Endothelial cell of umbilical vein (primary cell): ENCODE results near the gene TARBP1. TPM values are rescaled to one million over a fixed set of nuclear protein-coding genes. Genes with fewer than 3 reads are reported as not detected.

Experiments used
- BruUV-seq: library from RNA; stranded (reverse); fragments of 400-500 nt; replicated peaks from 2 replicates; lab custom pipeline; 2021; lab: Mats Ljungman, UMichigan
- CTCF ChIA-PET: fragments of 300-600, 350-600 bp; sonication (Branson Sonifier 250); formaldehyde crosslinking; loops from one replicate; lab custom pipeline; 2021; ENCODE audit warnings: antibody characterized with exemption, inconsistent platforms; lab: Charles Lee
- POLR2A ChIA-PET: fragments of 300-600, 350-600 bp; sonication (Branson Sonifier 250); formaldehyde crosslinking; loops from one replicate; lab custom pipeline; 2021; ENCODE audit warnings: antibody characterized with exemption, inconsistent platforms; lab: Charles Lee
- DNase-seq: peaks from one replicate; pipeline ENCODE4 v3.0.0-alpha.2; 2011; ENCODE audit warnings: low read depth, low spot score
- FAIRE-seq: peaks from 2 replicates; lab custom pipeline; 2011; peaks lifted over from hg19 to GRCh38; lab: Jason Lieb, UNC
- H2AFZ ChIP-seq: 2 replicates; pipeline ENCODE4 v1.6.0; 2012; ENCODE audit warnings: low read depth, low read length, control low read depth, inconsistent platforms
- H3K27ac ChIP-seq: 2 replicates; pipeline ENCODE4 v1.5.1; 2011; ENCODE audit warnings: low read depth, mild to moderate bottlenecking, control low read depth, low read length, moderate library complexity; ENCODE audit not compliant: insufficient read depth
- H3K27me3 ChIP-seq, 2 experiments: 2 replicates each; pipeline versions ENCODE4 v1.6.0 to v1.6.1; 2011; ENCODE audit warnings: low read length in 2 of 2, mixed read lengths in 1 of 2; ENCODE audit not compliant: control insufficient read depth in 2 of 2, insufficient read depth in 2 of 2
- H3K36me3 ChIP-seq, 2 experiments: 2 replicates in 1 of 2; 3 replicates in 1 of 2; pipeline ENCODE4 v1.5.1; 2011; ENCODE audit warnings: low read length in 2 of 2, mild to moderate bottlenecking in 1 of 2, moderate library complexity in 1 of 2; ENCODE audit not compliant: control insufficient read depth in 2 of 2, insufficient read depth in 2 of 2; ENCODE audit errors: extremely low read depth in 1 of 2
- H3K4me1 ChIP-seq: 3 replicates; pipeline ENCODE4 v1.5.1; 2011; ENCODE audit warnings: mild to moderate bottlenecking, low read length; ENCODE audit not compliant: control insufficient read depth, insufficient read depth; ENCODE audit errors: extremely low read depth
- H3K4me2 ChIP-seq: 2 replicates; pipeline ENCODE4 v1.6.1; 2011; ENCODE audit warnings: low read length, control low read depth, mixed read lengths; ENCODE audit not compliant: insufficient read depth
- H3K4me3 ChIP-seq, 3 experiments: fragments of 200-600 bp in 1 of 3; sonication (generic), shearing (Covaris generic) in 1 of 3; replicated peaks in 1 of 3; 2 replicates each; pipeline ENCODE4 v1.5.1; 2011 to 2016; ENCODE audit warnings: control low read depth in 3 of 3, low read length in 3 of 3, mild to moderate bottlenecking in 2 of 3, inconsistent platforms in 1 of 3, low read depth in 1 of 3, moderate library complexity in 1 of 3; ENCODE audit not compliant: insufficient read depth in 1 of 3
- H3K79me2 ChIP-seq: 2 replicates; pipeline ENCODE4 v1.6.0; 2012; ENCODE audit warnings: low read length, inconsistent platforms; ENCODE audit not compliant: control insufficient read depth, insufficient read depth
- H3K9ac ChIP-seq: replicated peaks from 2 replicates; pipeline ENCODE3; 2011; ENCODE audit warnings: low read length, control low read depth; ENCODE audit not compliant: insufficient read depth; ENCODE audit errors: extremely low read depth
- H3K9me1 ChIP-seq: replicated peaks from 3 replicates; pipeline ENCODE4 v1.6.0; 2011; ENCODE audit warnings: mild to moderate bottlenecking, low read length; ENCODE audit not compliant: control insufficient read depth, insufficient read depth; ENCODE audit errors: extremely low read depth
- H3K9me3 ChIP-seq: replicated peaks from 2 replicates; pipeline ENCODE4 v1.5.1; 2012; ENCODE audit warnings: low read length, inconsistent platforms; ENCODE audit not compliant: control insufficient read depth, insufficient read depth
- H4K20me1 ChIP-seq: replicated peaks from 2 replicates; pipeline ENCODE3; 2011; ENCODE audit warnings: mild to moderate bottlenecking, low read length; ENCODE audit not compliant: control insufficient read depth, insufficient read depth; ENCODE audit errors: extremely low read depth
- EZH2 ChIP-seq: IDR thresholded peaks from 2 replicates; pipeline ENCODE4 v1.6.1; 2012; ENCODE audit warnings: borderline replicate concordance, low read depth, mild to moderate bottlenecking, moderate library complexity, low read length, inconsistent platforms; ENCODE audit not compliant: severe bottlenecking
- FOS ChIP-seq: IDR thresholded peaks from 2 replicates; pipeline ENCODE4 v1.6.1; 2011; ENCODE audit warnings: mild to moderate bottlenecking, low read length, moderate library complexity, borderline replicate concordance; ENCODE audit not compliant: insufficient read depth
- GATA2 ChIP-seq: IDR thresholded peaks from 2 replicates; pipeline ENCODE4 v1.7.0; 2011; ENCODE audit warnings: low read depth, mild to moderate bottlenecking, moderate library complexity, mixed read lengths, low read length; ENCODE audit not compliant: insufficient read length, insufficient read depth
- JUN ChIP-seq: IDR thresholded peaks from 2 replicates; pipeline ENCODE4 v1.6.1; 2011; ENCODE audit warnings: borderline replicate concordance, low read depth; ENCODE audit not compliant: insufficient read length, insufficient read depth
- MYC ChIP-seq: IDR thresholded peaks from one replicate; pipeline ENCODE4 v1.6.1; 2011; ENCODE audit warnings: mild to moderate bottlenecking, low read depth, low read length
- POLR2A ChIP-seq: IDR thresholded peaks from 2 replicates; pipeline ENCODE4 v1.6.1; 2012; ENCODE audit warnings: low read depth, mild to moderate bottlenecking, control low read depth, low read length
- POLR2AphosphoS5 ChIP-seq: IDR thresholded peaks from 2 replicates; pipeline ENCODE4 v1.6.1; 2012; ENCODE audit warnings: low read depth, mild to moderate bottlenecking, control low read depth, low read length, moderate library complexity; ENCODE audit not compliant: insufficient read depth
- dilution Hi-C: fragments of 300-500 bp; cut with MboI; formaldehyde crosslinking; loops from one replicate; pipeline ENCODE4 v1.15.0; 2019; ENCODE audit warnings: low sequenced_read_pairs; ENCODE audit not compliant: extremely low pct_ligation_motif_present
- intact Hi-C: fragments of 100-400 bp; cut with micrococcal nuclease; formaldehyde crosslinking; loops from one replicate; pipeline ENCODE4 v1.10.0; 2022
- polyA plus RNA-seq, 4 experiments: library from polyadenylated mRNA; depleted of rRNA in 3 of 4; stranded (reverse) in 3 of 4; unstranded in 1 of 4; fragments of >200 nt; gene quantifications; 2 replicates each; pipeline versions ENCODE4 v1.2.1 to v1.2.3, GENCODE V29; 2011 to 2012; ENCODE audit warnings: missing spikeins in 1 of 4
- total RNA-seq: library from RNA; stranded (reverse); gene quantifications from 2 replicates; pipeline ENCODE4 v1.2.3, GENCODE V29; 2021
- TF ChIP-seq, protein P1 (sequence below), 2 donors: IDR thresholded peaks; 1 replicate in 1 of 2; 2 replicates in 1 of 2; pipeline ENCODE4 v1.5.1; 2011; ENCODE audit warnings: low read length in 2 of 2, mild to moderate bottlenecking in 2 of 2, moderate library complexity in 2 of 2, control low read depth in 1 of 2, inconsistent platforms in 1 of 2, low read depth in 1 of 2; ENCODE audit not compliant: insufficient read depth in 1 of 2; ENCODE audit errors: extremely low read depth in 1 of 2
- TF ChIP-seq, protein P2 (sequence below): IDR thresholded peaks from 2 replicates; pipeline ENCODE4 v1.6.1; 2011; ENCODE audit not compliant: insufficient read depth, insufficient read length

The TARBP1 gene
- total and polyA plus RNA-seq, 2 donors (not counting 3 experiments of a cell fraction or from before 2014, with no cell fraction given): 17.3 to 23.4 TPM

DNA sequence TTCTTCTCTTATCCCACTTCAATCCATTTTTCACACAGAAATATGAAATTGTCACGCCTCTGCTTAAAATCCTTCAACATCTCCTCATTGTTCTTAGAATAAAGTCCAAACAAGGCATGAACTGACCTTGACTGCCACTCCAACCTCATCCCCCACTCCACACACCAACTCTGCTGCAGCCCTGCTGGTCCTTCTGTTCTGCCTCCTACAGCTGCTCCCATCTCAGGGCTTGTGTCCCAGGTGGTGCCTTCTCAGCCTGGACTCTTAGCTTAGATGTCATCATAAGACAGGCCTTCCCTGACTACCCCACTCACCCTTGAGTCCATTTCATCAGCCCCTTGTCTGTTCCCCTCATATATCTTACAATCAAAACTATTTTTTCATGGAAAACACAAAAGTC, 10.4 kb downstream of the TARBP1 start:
- Histone ChIP-seq H3K36me3 (peaks cover 0 to 2% of the 10 kb centered on the region in 2 experiments), H3K9me3 (no peaks in the 10 kb centered on the region), H3K4me2 (no peak overlapping the region), H3K27ac (no peak overlapping the region), H3K4me1 (peaks cover 10% of the 10 kb centered on the region), H2AFZ (no peak overlapping the region), H3K9ac (no peak overlapping the region), H3K27me3 (no peaks in the 10 kb centered on the region), H3K9me1 (no peaks in the 10 kb centered on the region), H3K4me3 (no peak overlapping the region), H4K20me1 (no peaks in the 10 kb centered on the region), H3K79me2 (no peaks in the 10 kb centered on the region)
- TF ChIP-seq, protein P1, sequence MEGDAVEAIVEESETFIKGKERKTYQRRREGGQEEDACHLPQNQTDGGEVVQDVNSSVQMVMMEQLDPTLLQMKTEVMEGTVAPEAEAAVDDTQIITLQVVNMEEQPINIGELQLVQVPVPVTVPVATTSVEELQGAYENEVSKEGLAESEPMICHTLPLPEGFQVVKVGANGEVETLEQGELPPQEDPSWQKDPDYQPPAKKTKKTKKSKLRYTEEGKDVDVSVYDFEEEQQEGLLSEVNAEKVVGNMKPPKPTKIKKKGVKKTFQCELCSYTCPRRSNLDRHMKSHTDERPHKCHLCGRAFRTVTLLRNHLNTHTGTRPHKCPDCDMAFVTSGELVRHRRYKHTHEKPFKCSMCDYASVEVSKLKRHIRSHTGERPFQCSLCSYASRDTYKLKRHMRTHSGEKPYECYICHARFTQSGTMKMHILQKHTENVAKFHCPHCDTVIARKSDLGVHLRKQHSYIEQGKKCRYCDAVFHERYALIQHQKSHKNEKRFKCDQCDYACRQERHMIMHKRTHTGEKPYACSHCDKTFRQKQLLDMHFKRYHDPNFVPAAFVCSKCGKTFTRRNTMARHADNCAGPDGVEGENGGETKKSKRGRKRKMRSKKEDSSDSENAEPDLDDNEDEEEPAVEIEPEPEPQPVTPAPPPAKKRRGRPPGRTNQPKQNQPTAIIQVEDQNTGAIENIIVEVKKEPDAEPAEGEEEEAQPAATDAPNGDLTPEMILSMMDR (IDR thresholded peaks at IDR 0.05; ENCODE audit: extremely low read depth in 1 of 2, insufficient read depth in 1 of 2, low read depth in 1 of 2, low read length in 2 of 2): no peak
- TF ChIP-seq FOS: no peak
- no peak for TF ChIP-seq POLR2AphosphoS5
- TF ChIP-seq, protein P2, sequence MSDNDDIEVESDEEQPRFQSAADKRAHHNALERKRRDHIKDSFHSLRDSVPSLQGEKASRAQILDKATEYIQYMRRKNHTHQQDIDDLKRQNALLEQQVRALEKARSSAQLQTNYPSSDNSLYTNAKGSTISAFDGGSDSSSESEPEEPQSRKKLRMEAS: no peak
- TF ChIP-seq POLR2A: no peak
- TF ChIP-seq MYC: no peak
- no peak for FAIRE-seq
- dilution Hi-C loops: no loop called here
- no peak for DNase-seq
- CTCF ChIA-PET: no interaction called here
- no TSS peak for BruUV-seq
- POLR2A ChIA-PET: no interaction called here
- intact Hi-C loops: no loop called here

DNA sequence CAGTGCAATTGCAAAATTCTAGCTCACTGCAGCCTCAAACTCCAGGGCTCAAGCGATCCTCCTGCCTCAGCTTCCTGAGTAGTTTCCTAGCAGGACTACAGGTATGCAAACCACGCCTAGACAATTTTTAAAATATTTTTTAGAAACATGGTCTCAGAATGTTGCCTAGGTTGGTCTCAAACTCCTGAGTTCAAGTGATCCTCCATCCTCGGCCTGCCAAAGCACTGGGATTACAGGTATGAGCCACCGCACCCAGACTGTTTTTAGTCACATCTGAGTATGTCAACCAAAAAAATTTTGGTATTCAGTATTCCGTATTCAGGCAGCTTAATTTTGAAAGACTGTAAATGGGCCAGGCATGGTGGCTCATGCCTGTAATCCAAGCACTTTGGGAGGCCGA, 11.2 kb downstream of the TARBP1 start:
- Histone ChIP-seq H3K36me3 (peaks cover 0 to 2% of the 10 kb centered on the region in 2 experiments), H3K27ac (no peak overlapping the region), H4K20me1 (no peaks in the 10 kb centered on the region), H3K79me2 (no peaks in the 10 kb centered on the region), H3K9me3 (no peaks in the 10 kb centered on the region), H3K4me2 (no peak overlapping the region), H3K9me1 (no peaks in the 10 kb centered on the region), H3K27me3 (no peaks in the 10 kb centered on the region), H3K4me1 (peaks cover 3% of the 10 kb centered on the region), H3K9ac (no peak overlapping the region), H2AFZ (no peak overlapping the region), H3K4me3 (no peak overlapping the region)
- FAIRE-seq: no peak
- POLR2A ChIA-PET: no interaction called here
- no peak for DNase-seq
- CTCF ChIA-PET: interaction anchor here (1.0 kb wide), 1 partner anchor 11 kb away, joined by 3 read pairs; the partner anchor contains the start of gene TARBP1
- TF ChIP-seq GATA2 (no peak), MYC (no peak), EZH2 (no peak), FOS (no peak), POLR2AphosphoS5 (no peak), JUN (no peak), POLR2A (no peak)
- TF ChIP-seq, protein P1 (IDR thresholded peaks at IDR 0.05; ENCODE audit: extremely low read depth in 1 of 2, insufficient read depth in 1 of 2, low read depth in 1 of 2, low read length in 2 of 2): no peak
- TF ChIP-seq, protein P2: no peak
- intact Hi-C loops (no loop called here), dilution Hi-C loops (no loop called here)
- no TSS peak for BruUV-seq
